Measurements from ENCODE around the gene WASL. TPM values are rescaled to one million over a fixed set of nuclear protein-coding genes. Genes with fewer than 3 reads are reported as not detected.

Gene WASL
- total and polyA plus RNA-seq, 10 of the 15 experiments (the other 5 are each of a cell fraction or from before 2014, with no cell fraction given), result 2.0 to 6.4 (median 3.5) TPM

DNA sequence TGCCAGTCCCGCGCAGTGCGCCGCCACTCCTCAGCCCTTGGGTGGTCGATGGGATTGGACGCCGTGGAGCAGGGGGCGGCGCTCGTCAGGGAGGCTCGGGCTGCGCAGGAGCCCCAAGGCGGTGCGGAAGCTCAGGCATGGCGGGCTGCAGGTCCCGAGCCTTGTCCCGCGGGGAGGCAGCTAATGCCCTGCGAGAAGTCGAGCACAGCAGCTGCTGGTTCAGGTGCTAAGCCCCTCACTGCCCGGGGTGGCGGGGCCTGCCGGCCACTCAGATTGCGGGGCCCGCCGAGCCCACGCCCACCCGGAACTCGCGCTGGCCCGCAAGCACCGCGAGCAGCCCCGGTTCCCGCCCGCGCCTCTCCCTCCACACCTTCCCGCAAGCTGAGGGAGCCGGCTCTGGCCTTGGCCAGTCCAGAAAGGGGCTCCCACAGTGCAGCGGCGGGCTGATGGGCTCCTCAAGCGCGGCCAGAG, 14.4 kb upstream of the WASL start:
- Histone ChIP-seq H3K27ac (ENCODE audit: control insufficient read depth, insufficient read depth) (no peak overlapping the region), H3K27me3 (replicated peaks in 1 of 2; ENCODE audit: control insufficient read depth in 2 of 2, insufficient read depth in 2 of 2, low read length in 1 of 2) (no peaks in the 10 kb centered on the region), H3K4me1 (ENCODE audit: control insufficient read depth, insufficient read depth, low read length) (no peaks in the 10 kb centered on the region), H3K79me2 (ENCODE audit: control insufficient read depth, insufficient read depth, low read length) (no peaks in the 10 kb centered on the region), H3K4me3 (no peak overlapping the region), H4K20me1 (ENCODE audit: control insufficient read depth, insufficient read depth) (no peaks in the 10 kb centered on the region), H3K36me3 (ENCODE audit: control insufficient read depth in 2 of 2, insufficient read depth in 2 of 2, low read length in 1 of 2) (no peaks in the 10 kb centered on the region), H3K9ac (ENCODE audit: control insufficient read depth, insufficient read depth, low read length) (no peak overlapping the region), H2AFZ (ENCODE audit: control insufficient read depth, low read depth, low read length) (no peak overlapping the region), H3K9me3 (replicated peaks; ENCODE audit: control insufficient read depth, insufficient read depth, low read length) (no peaks in the 10 kb centered on the region; the same call in 2 of the 3 replicates), H3K4me2 (ENCODE audit: control insufficient read depth, insufficient read depth) (no peak overlapping the region)
- ChIA-PET CTCF (interaction anchor here (1.4 to 2.1 kb wide), 2 partner anchors 13 to 101 kb away, joined by 4 to 5 read pairs; no protein-coding TSS in a partner anchor), RAD21 (ENCODE audit: unreplicated experiment) (no interaction called here), SMC1A (ENCODE audit: uncharacterized antibody, unreplicated experiment) (interaction anchor here (0.6 kb wide), 1 partner anchor 34 kb away, joined by 3 read pairs; no protein-coding TSS in a partner anchor), POLR2A (interaction anchor here (0.9 kb wide), 1 partner anchor 14 kb away, joined by 4 read pairs; no protein-coding TSS in a partner anchor)
- TF ChIP-seq SUPT20H (IDR thresholded peaks at IDR 0.05; ENCODE audit: borderline replicate concordance, control insufficient read depth, low read depth, low read length), result no peak
- TF ChIP-seq ETV6 (conservative IDR thresholded peaks at IDR 0.05 in 1 of 2, IDR thresholded peaks at IDR 0.05 in 1 of 2; ENCODE audit: borderline replicate concordance in 1 of 2, low read depth in 1 of 2), result no peak
- TF ChIP-seq NR2C2 (IDR thresholded peaks at IDR 0.05; ENCODE audit: borderline replicate concordance, control insufficient read depth, insufficient read length, low read depth), result no peak
- in situ Hi-C loops (cut with MboI), result no loop called here
- no TSS peak for BruUV-seq (replicated peaks)
- ATAC-seq (no peak), FAIRE-seq (no peak), DNase-seq (ENCODE audit: low read depth, low spot score) (no peak)
- 79% methylated on average over 34 of the region's 43 CpGs for WGBS (ENCODE audit: insufficient coverage, insufficient replicate concordance, low lambda C conversion rate, missing lambda C conversion rate)
- intact Hi-C loops (cut with micrococcal nuclease; ENCODE audit: unreplicated experiment), result no loop called here

DNA sequence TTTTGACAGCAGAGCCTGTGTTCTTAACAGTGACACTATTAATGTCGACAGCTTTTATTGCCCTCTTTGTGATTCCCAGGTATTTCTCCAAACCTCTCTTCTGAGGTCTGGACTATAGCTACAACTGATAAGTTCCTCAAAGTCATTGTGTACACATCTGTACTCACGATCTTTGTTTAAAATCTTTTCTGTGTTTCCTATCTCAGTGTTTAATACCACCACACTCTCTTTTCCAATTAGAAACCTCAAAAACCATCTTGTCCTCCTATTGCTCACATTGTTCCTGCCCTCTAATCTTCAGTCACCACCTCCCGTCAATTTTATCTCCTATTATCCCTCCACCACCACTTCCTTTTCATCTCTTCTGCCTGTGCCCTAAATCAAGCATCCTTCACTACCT, 12.9 kb upstream of the WASL start:
- Histone ChIP-seq H3K4me2 (ENCODE audit: control insufficient read depth, insufficient read depth) (no peak overlapping the region), H3K27me3 (replicated peaks in 1 of 2; ENCODE audit: control insufficient read depth in 2 of 2, insufficient read depth in 2 of 2, low read length in 1 of 2) (no peaks in the 10 kb centered on the region), H3K27ac (ENCODE audit: control insufficient read depth, insufficient read depth) (no peak overlapping the region), H3K9me3 (replicated peaks; ENCODE audit: control insufficient read depth, insufficient read depth, low read length) (no peaks in the 10 kb centered on the region; the same call in 2 of the 3 replicates), H3K9ac (ENCODE audit: control insufficient read depth, insufficient read depth, low read length) (no peak overlapping the region), H3K4me3 (no peak overlapping the region), H4K20me1 (ENCODE audit: control insufficient read depth, insufficient read depth) (no peaks in the 10 kb centered on the region), H3K36me3 (ENCODE audit: control insufficient read depth in 2 of 2, insufficient read depth in 2 of 2, low read length in 1 of 2) (no peaks in the 10 kb centered on the region), H3K4me1 (ENCODE audit: control insufficient read depth, insufficient read depth, low read length) (no peaks in the 10 kb centered on the region), H3K79me2 (ENCODE audit: control insufficient read depth, insufficient read depth, low read length) (no peaks in the 10 kb centered on the region), H2AFZ (ENCODE audit: control insufficient read depth, low read depth, low read length) (no peak overlapping the region)
- BruUV-seq (replicated peaks), result no TSS peak
- in situ Hi-C loops (cut with MboI) (no loop called here), intact Hi-C loops (cut with micrococcal nuclease; ENCODE audit: unreplicated experiment) (no loop called here)
- ATAC-seq, result no peak
- WGBS (ENCODE audit: insufficient coverage, insufficient replicate concordance, low lambda C conversion rate, missing lambda C conversion rate), result 10% methylated on average over 3 of the region's 3 CpGs
- FAIRE-seq, result no peak
- SMC1A ChIA-PET (ENCODE audit: uncharacterized antibody, unreplicated experiment), result no interaction called here
- no peak for DNase-seq (ENCODE audit: low read depth, low spot score)
- RAD21 ChIA-PET (ENCODE audit: unreplicated experiment), result no interaction called here
- POLR2A ChIA-PET, result no interaction called here
- CTCF ChIA-PET, result interaction anchor here (0.5 to 1.4 kb wide), 3 partner anchors 12 to 109 kb away, joined by 3 to 4 read pairs (median 4); no protein-coding TSS in a partner anchor
- TF ChIP-seq, protein P1, sequence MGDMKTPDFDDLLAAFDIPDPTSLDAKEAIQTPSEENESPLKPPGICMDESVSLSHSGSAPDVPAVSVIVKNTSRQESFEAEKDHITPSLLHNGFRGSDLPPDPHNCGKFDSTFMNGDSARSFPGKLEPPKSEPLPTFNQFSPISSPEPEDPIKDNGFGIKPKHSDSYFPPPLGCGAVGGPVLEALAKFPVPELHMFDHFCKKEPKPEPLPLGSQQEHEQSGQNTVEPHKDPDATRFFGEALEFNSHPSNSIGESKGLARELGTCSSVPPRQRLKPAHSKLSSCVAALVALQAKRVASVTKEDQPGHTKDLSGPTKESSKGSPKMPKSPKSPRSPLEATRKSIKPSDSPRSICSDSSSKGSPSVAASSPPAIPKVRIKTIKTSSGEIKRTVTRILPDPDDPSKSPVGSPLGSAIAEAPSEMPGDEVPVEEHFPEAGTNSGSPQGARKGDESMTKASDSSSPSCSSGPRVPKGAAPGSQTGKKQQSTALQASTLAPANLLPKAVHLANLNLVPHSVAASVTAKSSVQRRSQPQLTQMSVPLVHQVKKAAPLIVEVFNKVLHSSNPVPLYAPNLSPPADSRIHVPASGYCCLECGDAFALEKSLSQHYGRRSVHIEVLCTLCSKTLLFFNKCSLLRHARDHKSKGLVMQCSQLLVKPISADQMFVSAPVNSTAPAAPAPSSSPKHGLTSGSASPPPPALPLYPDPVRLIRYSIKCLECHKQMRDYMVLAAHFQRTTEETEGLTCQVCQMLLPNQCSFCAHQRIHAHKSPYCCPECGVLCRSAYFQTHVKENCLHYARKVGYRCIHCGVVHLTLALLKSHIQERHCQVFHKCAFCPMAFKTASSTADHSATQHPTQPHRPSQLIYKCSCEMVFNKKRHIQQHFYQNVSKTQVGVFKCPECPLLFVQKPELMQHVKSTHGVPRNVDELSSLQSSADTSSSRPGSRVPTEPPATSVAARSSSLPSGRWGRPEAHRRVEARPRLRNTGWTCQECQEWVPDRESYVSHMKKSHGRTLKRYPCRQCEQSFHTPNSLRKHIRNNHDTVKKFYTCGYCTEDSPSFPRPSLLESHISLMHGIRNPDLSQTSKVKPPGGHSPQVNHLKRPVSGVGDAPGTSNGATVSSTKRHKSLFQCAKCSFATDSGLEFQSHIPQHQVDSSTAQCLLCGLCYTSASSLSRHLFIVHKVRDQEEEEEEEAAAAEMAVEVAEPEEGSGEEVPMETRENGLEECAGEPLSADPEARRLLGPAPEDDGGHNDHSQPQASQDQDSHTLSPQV (IDR thresholded peaks at IDR 0.05), result no peak
- TF ChIP-seq TCF12 (IDR thresholded peaks at IDR 0.05; ENCODE audit: low read depth, low read length), result no peak
- TF ChIP-seq NR2C1 (IDR thresholded peaks at IDR 0.05), result no peak
- no peak for TF ChIP-seq CBX5 (IDR thresholded peaks at IDR 0.05; ENCODE audit: low read depth)
- TF ChIP-seq, protein P2, sequence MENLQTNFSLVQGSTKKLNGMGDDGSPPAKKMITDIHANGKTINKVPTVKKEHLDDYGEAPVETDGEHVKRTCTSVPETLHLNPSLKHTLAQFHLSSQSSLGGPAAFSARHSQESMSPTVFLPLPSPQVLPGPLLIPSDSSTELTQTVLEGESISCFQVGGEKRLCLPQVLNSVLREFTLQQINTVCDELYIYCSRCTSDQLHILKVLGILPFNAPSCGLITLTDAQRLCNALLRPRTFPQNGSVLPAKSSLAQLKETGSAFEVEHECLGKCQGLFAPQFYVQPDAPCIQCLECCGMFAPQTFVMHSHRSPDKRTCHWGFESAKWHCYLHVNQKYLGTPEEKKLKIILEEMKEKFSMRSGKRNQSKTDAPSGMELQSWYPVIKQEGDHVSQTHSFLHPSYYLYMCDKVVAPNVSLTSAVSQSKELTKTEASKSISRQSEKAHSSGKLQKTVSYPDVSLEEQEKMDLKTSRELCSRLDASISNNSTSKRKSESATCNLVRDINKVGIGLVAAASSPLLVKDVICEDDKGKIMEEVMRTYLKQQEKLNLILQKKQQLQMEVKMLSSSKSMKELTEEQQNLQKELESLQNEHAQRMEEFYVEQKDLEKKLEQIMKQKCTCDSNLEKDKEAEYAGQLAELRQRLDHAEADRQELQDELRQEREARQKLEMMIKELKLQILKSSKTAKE (IDR thresholded peaks at IDR 0.05; ENCODE audit: low read depth, poor library complexity, severe bottlenecking), result no peak
- no peak for TF ChIP-seq IKZF1 (conservative IDR thresholded peaks at IDR 0.05)
- TF ChIP-seq CREB1 (IDR thresholded peaks at IDR 0.05; ENCODE audit: low read depth), result no peak
